ENCODE results near the gene ZNF407. TPM values are rescaled to one million over a fixed set of nuclear protein-coding genes. Genes with fewer than 3 reads are reported as not detected.

The ZNF407 gene
- total RNA-seq, 1 experiment from 2014 or later: 7.6 TPM

GRCh38 chr18:74652392-74652988 is 54.8 kb downstream of the ZNF407 start:
- H3K27ac ChIP-seq (ENCODE audit: low read depth, low read length): no peak overlapping the region
- no peak for TF ChIP-seq FOSL1 (IDR thresholded peaks at IDR 0.05; ENCODE audit: low read depth)
- TF ChIP-seq, protein P1, sequence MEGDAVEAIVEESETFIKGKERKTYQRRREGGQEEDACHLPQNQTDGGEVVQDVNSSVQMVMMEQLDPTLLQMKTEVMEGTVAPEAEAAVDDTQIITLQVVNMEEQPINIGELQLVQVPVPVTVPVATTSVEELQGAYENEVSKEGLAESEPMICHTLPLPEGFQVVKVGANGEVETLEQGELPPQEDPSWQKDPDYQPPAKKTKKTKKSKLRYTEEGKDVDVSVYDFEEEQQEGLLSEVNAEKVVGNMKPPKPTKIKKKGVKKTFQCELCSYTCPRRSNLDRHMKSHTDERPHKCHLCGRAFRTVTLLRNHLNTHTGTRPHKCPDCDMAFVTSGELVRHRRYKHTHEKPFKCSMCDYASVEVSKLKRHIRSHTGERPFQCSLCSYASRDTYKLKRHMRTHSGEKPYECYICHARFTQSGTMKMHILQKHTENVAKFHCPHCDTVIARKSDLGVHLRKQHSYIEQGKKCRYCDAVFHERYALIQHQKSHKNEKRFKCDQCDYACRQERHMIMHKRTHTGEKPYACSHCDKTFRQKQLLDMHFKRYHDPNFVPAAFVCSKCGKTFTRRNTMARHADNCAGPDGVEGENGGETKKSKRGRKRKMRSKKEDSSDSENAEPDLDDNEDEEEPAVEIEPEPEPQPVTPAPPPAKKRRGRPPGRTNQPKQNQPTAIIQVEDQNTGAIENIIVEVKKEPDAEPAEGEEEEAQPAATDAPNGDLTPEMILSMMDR (IDR thresholded peaks at IDR 0.05 in 2 of 3, conservative IDR thresholded peaks at IDR 0.05 in 1 of 3; ENCODE audit: borderline replicate concordance in 1 of 3, insufficient read depth in 1 of 3, low read depth in 2 of 3, low read length in 2 of 3): peak; percentile 44 to 64 (median 59); a peak in 5 of 6 replicates
- peak; percentile 70 for TF ChIP-seq RAD21 (IDR thresholded peaks at IDR 0.05; ENCODE audit: low read depth)
- RAD21 ChIA-PET (ENCODE audit: low non-redundant PET in 1 of 2, low total read pairs in 2 of 2, uncharacterized antibody in 2 of 2, unreplicated experiment in 2 of 2): no interaction called here
- H3K36me3 ChIP-seq (ENCODE audit: control insufficient read depth in 1 of 2, insufficient read depth in 2 of 2, low read length in 2 of 2): no peaks in the 10 kb centered on the region
- BruUV-seq (replicated peaks): no TSS peak
- H3K9me2 ChIP-seq (ENCODE audit: insufficient read depth): no peaks in the 10 kb centered on the region
- H3K4me2 ChIP-seq (ENCODE audit: low read length): no peak overlapping the region
- H3K4me3 ChIP-seq (replicated peaks in 1 of 2; ENCODE audit: low read depth in 1 of 2, low read length in 2 of 2): no peak overlapping the region
- no peaks in the 10 kb centered on the region for H3K9me3 ChIP-seq (ENCODE audit: control insufficient read depth in 1 of 2, insufficient read depth in 1 of 2, low read depth in 1 of 2, low read length in 2 of 2)
- H3K4me1 ChIP-seq (ENCODE audit: control insufficient read depth in 1 of 2, insufficient read depth in 2 of 2, low read length in 2 of 2): no peaks in the 10 kb centered on the region
- DNase-seq (ENCODE audit: low read depth, low spot score): peak; percentile 27
- intact Hi-C loops (cut with micrococcal nuclease): loop anchor here (1.0 to 10.0 kb wide), 8 partner anchors 242 to 1697 kb away; no protein-coding TSS in a partner anchor
- H3K27me3 ChIP-seq (ENCODE audit: insufficient read depth, low read length): no peaks in the 10 kb centered on the region
- POLR2A ChIA-PET: no interaction called here
- H4K20me1 ChIP-seq (ENCODE audit: insufficient read depth): no peaks in the 10 kb centered on the region
- no peak overlapping the region for H3K9ac ChIP-seq (ENCODE audit: low read length)
- H3K79me2 ChIP-seq (ENCODE audit: insufficient read depth, low read length): no peaks in the 10 kb centered on the region
- no peak overlapping the region for H2AFZ ChIP-seq (ENCODE audit: low read depth, low read length, poor library complexity, severe bottlenecking)
- peak; percentile 69 for ATAC-seq
- CTCF ChIA-PET: interaction anchor here (1.3 to 2.1 kb wide), 3 partner anchors 9 to 1601 kb away, joined by 4 to 6 read pairs (median 6); no protein-coding TSS in a partner anchor

DNA sequence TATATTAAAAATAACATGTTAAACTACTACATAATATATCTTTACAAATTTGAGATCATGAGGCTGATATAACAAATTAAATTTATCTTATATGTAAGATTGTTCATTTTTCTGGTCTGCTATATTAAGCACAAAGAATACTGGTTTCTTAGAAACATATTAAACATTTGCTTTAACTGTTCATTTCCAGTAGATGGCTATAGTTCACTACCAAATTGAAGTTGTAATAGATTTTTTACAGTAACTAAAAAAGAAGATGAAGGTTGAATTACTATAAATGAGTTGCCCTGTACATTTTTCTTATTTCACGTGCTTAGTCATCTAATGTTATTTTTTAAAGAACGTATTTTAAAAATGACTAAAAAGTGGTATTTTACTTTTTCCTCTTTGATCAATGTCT is 57.0 kb downstream of the ZNF407 start:
- TF ChIP-seq RAD21 (IDR thresholded peaks at IDR 0.05; ENCODE audit: low read depth) (peak; percentile 62), JUND (IDR thresholded peaks at IDR 0.05) (no peak)
- TF ChIP-seq, protein P1 (IDR thresholded peaks at IDR 0.05 in 2 of 3, conservative IDR thresholded peaks at IDR 0.05 in 1 of 3; ENCODE audit: borderline replicate concordance in 1 of 3, insufficient read depth in 1 of 3, low read depth in 2 of 3, low read length in 2 of 3): peak in 1 of 3 experiments; percentile 19; a peak in 2 of 6 replicates
- no peaks in the 10 kb centered on the region for H3K79me2 ChIP-seq (ENCODE audit: insufficient read depth, low read length)
- H3K36me3 ChIP-seq (ENCODE audit: control insufficient read depth in 1 of 2, insufficient read depth in 2 of 2, low read length in 2 of 2): no peaks in the 10 kb centered on the region
- H3K4me2 ChIP-seq (ENCODE audit: low read length): no peak overlapping the region
- H3K27me3 ChIP-seq (ENCODE audit: insufficient read depth, low read length): no peaks in the 10 kb centered on the region
- ChIA-PET CTCF (interaction anchor here (1.3 to 1.4 kb wide), 2 partner anchors 165 to 386 kb away, joined by 3 to 8 read pairs; no protein-coding TSS in a partner anchor), RAD21 (ENCODE audit: low non-redundant PET in 1 of 2, low total read pairs in 2 of 2, uncharacterized antibody in 2 of 2, unreplicated experiment in 2 of 2) (no interaction called here), POLR2A (no interaction called here)
- intact Hi-C loops (cut with micrococcal nuclease): loop anchor here (5.0 to 10.0 kb wide), 5 partner anchors 163 to 1603 kb away; no protein-coding TSS in a partner anchor
- H3K9me2 ChIP-seq (ENCODE audit: insufficient read depth): no peaks in the 10 kb centered on the region
- no peaks in the 10 kb centered on the region for H4K20me1 ChIP-seq (ENCODE audit: insufficient read depth)
- H2AFZ ChIP-seq (ENCODE audit: low read depth, low read length, poor library complexity, severe bottlenecking): no peak overlapping the region
- H3K4me3 ChIP-seq (replicated peaks in 1 of 2; ENCODE audit: low read depth in 1 of 2, low read length in 2 of 2): no peak overlapping the region
- no peaks in the 10 kb centered on the region for H3K9me3 ChIP-seq (ENCODE audit: control insufficient read depth in 1 of 2, insufficient read depth in 1 of 2, low read depth in 1 of 2, low read length in 2 of 2)
- BruUV-seq (replicated peaks): no TSS peak
- no peaks in the 10 kb centered on the region for H3K4me1 ChIP-seq (ENCODE audit: control insufficient read depth in 1 of 2, insufficient read depth in 2 of 2, low read length in 2 of 2)
- no peak for DNase-seq (ENCODE audit: low read depth, low spot score)
- no peak overlapping the region for H3K27ac ChIP-seq (ENCODE audit: low read depth, low read length)
- H3K9ac ChIP-seq (ENCODE audit: low read length): no peak overlapping the region
- no peak for ATAC-seq
